OCI-LY3 (cell line): ENCODE data around the gene RNF34.

Experiments
- H2AFZ ChIP-seq: fragments of 200-600, 300-600 bp; shearing (Covaris generic); 2 replicates; pipeline ENCODE4 v1.6.0; 2014; ENCODE audit warnings: antibody characterized with exemption, low read depth, low read length
- H3K27ac ChIP-seq: fragments of 200-600, 300-600 bp; sonication (generic); 2 replicates; pipeline ENCODE4 v1.5.1; 2014; ENCODE audit warnings: mild to moderate bottlenecking, low read length, moderate library complexity, mixed read lengths
- H3K27me3 ChIP-seq: fragments of 200-600, 300-600 bp; sonication (generic); 2 replicates; pipeline ENCODE4 v1.6.1; 2014; ENCODE audit warnings: low read depth, low read length, mixed read lengths
- H3K36me3 ChIP-seq: fragments of 200-600, 300-600 bp; sonication (generic); replicated peaks from 2 replicates; pipeline ENCODE3; 2014; ENCODE audit warnings: low read depth, low read length, mixed read lengths
- H3K4me1 ChIP-seq: fragments of 300-600, 200-600 bp; sonication (generic); 2 replicates; pipeline ENCODE4 v1.6.1; 2014; ENCODE audit warnings: low read length, mixed read lengths
- H3K4me2 ChIP-seq: fragments of 200-600, 300-600 bp; sonication (generic); 2 replicates; pipeline ENCODE4 v1.6.1; 2014; ENCODE audit warnings: low read length, mixed read lengths
- H3K4me3 ChIP-seq: fragments of 300-600, 200-600 bp; sonication (generic); 2 replicates; pipeline ENCODE4 v1.5.1; 2014; ENCODE audit warnings: antibody characterized with exemption, mild to moderate bottlenecking, low read length, moderate library complexity
- H3K79me2 ChIP-seq: fragments of 300-600, 200-600 bp; shearing (Covaris generic); 2 replicates; pipeline ENCODE4 v1.6.1; 2014; ENCODE audit warnings: mild to moderate bottlenecking, low read length, mixed read lengths
- H3K9ac ChIP-seq: fragments of 300-600, 200-600 bp; shearing (Covaris generic); 2 replicates; pipeline ENCODE4 v1.6.0; 2014; ENCODE audit warnings: mild to moderate bottlenecking, low read length, moderate library complexity
- H3K9me3 ChIP-seq: fragments of 200-600, 300-600 bp; shearing (Covaris generic); 2 replicates; pipeline ENCODE4 v1.6.1; 2014; ENCODE audit warnings: low read length, mixed read lengths; ENCODE audit not compliant: insufficient read depth
- H4K20me1 ChIP-seq: fragments of 200-600, 300-600 bp; sonication (generic); 2 replicates; pipeline ENCODE4 v1.6.1; 2016; ENCODE audit warnings: low read length, mixed read lengths; ENCODE audit not compliant: insufficient read depth
- EZH2phosphoT487 ChIP-seq: fragments of 200-600 bp; shearing (Covaris generic); IDR thresholded peaks from 2 replicates; pipeline ENCODE4 v1.6.1; 2018; ENCODE audit warnings: antibody characterized with exemption, mixed run types, low read depth
- TF ChIP-seq, protein P1 (sequence below): fragments of 200-600, 300-600 bp; sonication (generic); IDR thresholded peaks from 2 replicates; pipeline ENCODE4 v1.5.1; 2014; ENCODE audit warnings: antibody characterized with exemption, low read length, low read depth

Gene RNF34

DNA sequence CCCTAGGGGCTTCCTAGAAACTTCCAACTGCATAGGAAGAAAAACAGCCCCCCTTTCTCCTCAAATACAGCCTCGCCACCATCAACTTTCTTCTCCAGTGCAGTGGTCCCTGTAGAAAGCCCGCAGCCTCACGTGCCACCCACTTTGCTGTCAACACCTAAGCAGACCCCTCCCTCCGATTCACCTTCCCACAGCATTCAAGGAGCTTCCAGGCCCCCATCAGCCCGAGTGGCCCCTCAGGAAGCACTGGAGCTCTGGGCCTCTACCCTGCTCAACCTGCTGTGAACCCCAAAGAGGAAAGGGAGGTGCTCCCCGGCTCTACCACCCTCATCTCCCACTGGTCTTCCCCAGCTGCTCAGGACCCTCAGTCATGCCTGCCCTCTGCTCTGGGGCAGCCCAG is 55.0 kb downstream of the RNF34 start:
- no peak for TF ChIP-seq EZH2phosphoT487
- TF ChIP-seq, protein P1, sequence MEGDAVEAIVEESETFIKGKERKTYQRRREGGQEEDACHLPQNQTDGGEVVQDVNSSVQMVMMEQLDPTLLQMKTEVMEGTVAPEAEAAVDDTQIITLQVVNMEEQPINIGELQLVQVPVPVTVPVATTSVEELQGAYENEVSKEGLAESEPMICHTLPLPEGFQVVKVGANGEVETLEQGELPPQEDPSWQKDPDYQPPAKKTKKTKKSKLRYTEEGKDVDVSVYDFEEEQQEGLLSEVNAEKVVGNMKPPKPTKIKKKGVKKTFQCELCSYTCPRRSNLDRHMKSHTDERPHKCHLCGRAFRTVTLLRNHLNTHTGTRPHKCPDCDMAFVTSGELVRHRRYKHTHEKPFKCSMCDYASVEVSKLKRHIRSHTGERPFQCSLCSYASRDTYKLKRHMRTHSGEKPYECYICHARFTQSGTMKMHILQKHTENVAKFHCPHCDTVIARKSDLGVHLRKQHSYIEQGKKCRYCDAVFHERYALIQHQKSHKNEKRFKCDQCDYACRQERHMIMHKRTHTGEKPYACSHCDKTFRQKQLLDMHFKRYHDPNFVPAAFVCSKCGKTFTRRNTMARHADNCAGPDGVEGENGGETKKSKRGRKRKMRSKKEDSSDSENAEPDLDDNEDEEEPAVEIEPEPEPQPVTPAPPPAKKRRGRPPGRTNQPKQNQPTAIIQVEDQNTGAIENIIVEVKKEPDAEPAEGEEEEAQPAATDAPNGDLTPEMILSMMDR = no peak
- H3K4me3 ChIP-seq = no peak overlapping the region
- H2AFZ ChIP-seq = no peak overlapping the region
- H4K20me1 ChIP-seq = peaks cover 96% of the 10 kb centered on the region
- H3K9me3 ChIP-seq = no peaks in the 10 kb centered on the region
- no peak overlapping the region for H3K27ac ChIP-seq
- H3K27me3 ChIP-seq = no peaks in the 10 kb centered on the region
- no peak overlapping the region for H3K9ac ChIP-seq
- H3K4me2 ChIP-seq = no peak overlapping the region
- H3K36me3 ChIP-seq = peaks cover 55% of the 10 kb centered on the region
- H3K79me2 ChIP-seq = peaks cover 100% of the 10 kb centered on the region
- H3K4me1 ChIP-seq = peaks cover 6% of the 10 kb centered on the region; the same call in 1 of the 2 replicates

DNA sequence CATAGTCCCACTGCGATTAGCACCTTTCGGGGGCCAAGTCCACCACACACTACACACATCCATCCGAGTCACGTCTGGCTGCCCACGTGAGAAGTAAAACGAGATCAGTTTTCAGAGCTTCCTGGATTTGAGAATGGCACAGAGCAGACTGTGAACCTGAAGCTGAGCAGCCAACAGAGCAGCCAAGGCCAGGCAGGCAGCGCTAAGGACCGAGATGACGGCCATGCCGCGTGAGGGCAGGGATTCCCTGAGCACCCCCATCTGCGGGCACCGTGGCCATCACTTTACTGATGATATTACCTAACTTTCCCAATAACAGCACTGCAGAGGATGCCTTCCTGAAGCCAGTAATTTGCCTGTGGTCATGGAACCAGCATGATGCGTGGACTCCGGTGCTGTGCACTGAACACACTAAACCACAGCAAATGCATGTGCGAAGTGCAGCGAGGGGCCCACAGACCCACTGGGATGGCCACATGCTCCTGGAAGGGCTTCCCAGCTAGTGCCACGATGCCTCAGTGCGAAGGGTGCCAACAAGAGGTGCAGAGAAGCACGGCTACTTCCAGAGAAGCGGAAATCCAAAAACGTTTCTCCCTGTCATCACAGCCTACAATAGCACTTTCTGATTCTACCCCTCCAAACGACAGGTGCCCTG is 56.0 kb downstream of the RNF34 start:
- Histone ChIP-seq H3K4me1 (peaks cover 6% of the 10 kb centered on the region; the same call in 1 of the 2 replicates), H3K27me3 (no peaks in the 10 kb centered on the region), H3K4me3 (no peak overlapping the region), H3K79me2 (peaks cover 100% of the 10 kb centered on the region), H4K20me1 (peaks cover 97% of the 10 kb centered on the region), H3K9ac (no peak overlapping the region), H2AFZ (no peak overlapping the region), H3K9me3 (no peaks in the 10 kb centered on the region), H3K27ac (no peak overlapping the region), H3K4me2 (no peak overlapping the region), H3K36me3 (peaks cover 57% of the 10 kb centered on the region)
- no peak for TF ChIP-seq EZH2phosphoT487
- TF ChIP-seq, protein P1 = no peak

DNA sequence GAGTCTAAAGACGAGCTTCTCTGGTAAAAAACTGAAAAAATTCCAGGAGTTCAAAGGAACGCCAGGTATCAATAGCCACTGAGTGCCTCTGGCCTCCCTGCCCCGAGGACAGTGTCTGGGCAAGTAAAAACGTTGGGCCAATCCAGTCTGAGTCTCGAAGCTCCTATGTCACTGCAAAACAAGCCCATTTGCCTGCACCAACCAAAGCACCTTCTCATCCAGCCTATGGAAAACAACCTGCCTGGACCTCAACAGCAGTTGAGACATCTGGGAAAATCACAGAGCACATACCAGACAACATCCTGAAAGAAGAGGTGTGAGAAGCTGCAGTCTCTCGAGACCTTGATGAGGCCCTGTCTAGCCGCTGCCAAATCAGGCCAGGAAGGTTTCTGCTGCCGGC is 56.6 kb downstream of the RNF34 start:
- peaks cover 98% of the 10 kb centered on the region for H4K20me1 ChIP-seq

DNA sequence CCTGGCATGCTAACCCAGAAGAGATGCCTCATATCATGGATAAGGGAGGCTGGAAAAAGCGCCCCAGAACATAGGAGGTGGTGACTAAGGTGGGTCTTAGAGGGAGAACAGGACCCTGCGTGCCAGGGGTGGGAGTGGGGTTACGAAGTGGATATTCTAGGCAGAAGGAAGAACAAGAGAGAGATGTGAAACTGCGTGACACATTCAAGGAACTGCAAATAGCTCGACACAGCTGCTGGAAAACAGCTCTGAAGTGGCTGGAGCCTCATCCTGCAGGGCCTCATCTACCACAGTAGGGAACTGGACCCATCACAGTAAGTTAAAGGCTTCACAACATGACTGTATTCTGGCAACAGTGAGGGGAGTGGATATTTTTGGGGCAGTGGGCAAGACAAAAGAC is 61.1 kb downstream of the RNF34 start:
- Histone ChIP-seq H4K20me1 (peaks cover 98% of the 10 kb centered on the region), H3K27me3 (no peaks in the 10 kb centered on the region), H3K9me3 (no peaks in the 10 kb centered on the region), H3K4me3 (no peak overlapping the region), H3K9ac (no peak overlapping the region), H3K27ac (peak overlapping the region; percentile 29), H3K79me2 (peaks cover 100% of the 10 kb centered on the region), H3K4me1 (peaks cover 19% of the 10 kb centered on the region), H3K4me2 (no peak overlapping the region), H3K36me3 (peaks cover 50% of the 10 kb centered on the region), H2AFZ (no peak overlapping the region)
- TF ChIP-seq, protein P1 = no peak
- TF ChIP-seq EZH2phosphoT487 = no peak

More for the DNA sequence above, 56.6 kb downstream of the RNF34 start:
- H3K4me1 ChIP-seq = peaks cover 13% of the 10 kb centered on the region
- H2AFZ ChIP-seq = no peak overlapping the region
- peaks cover 100% of the 10 kb centered on the region for H3K79me2 ChIP-seq
- H3K27me3 ChIP-seq = no peaks in the 10 kb centered on the region
- TF ChIP-seq, protein P1 = no peak
- no peak for TF ChIP-seq EZH2phosphoT487
- H3K4me2 ChIP-seq = no peak overlapping the region
- no peak overlapping the region for H3K9ac ChIP-seq
- peaks cover 57% of the 10 kb centered on the region for H3K36me3 ChIP-seq
- no peak overlapping the region for H3K4me3 ChIP-seq
- no peak overlapping the region for H3K27ac ChIP-seq
- no peaks in the 10 kb centered on the region for H3K9me3 ChIP-seq
